GM12875 (cell line): ENCODE results near the gene UROC1.

Source experiments
- H3K4me3 ChIP-seq: one replicate; pipeline ENCODE4 v1.5.1; 2011; ENCODE audit warnings: low read depth, low read length, control low read depth
- TF ChIP-seq, protein P1 (sequence below): IDR thresholded peaks from 2 replicates; pipeline ENCODE4 v1.5.1; 2011; ENCODE audit warnings: low read depth, mild to moderate bottlenecking, control low read depth, inconsistent platforms, low read length, moderate library complexity, borderline replicate concordance; ENCODE audit not compliant: insufficient read depth

The UROC1 gene

GRCh38 chr3:126483321-126483761 lies 34.2 kb downstream of the UROC1 start:
- no peak overlapping the region for H3K4me3 ChIP-seq
- TF ChIP-seq, protein P1, sequence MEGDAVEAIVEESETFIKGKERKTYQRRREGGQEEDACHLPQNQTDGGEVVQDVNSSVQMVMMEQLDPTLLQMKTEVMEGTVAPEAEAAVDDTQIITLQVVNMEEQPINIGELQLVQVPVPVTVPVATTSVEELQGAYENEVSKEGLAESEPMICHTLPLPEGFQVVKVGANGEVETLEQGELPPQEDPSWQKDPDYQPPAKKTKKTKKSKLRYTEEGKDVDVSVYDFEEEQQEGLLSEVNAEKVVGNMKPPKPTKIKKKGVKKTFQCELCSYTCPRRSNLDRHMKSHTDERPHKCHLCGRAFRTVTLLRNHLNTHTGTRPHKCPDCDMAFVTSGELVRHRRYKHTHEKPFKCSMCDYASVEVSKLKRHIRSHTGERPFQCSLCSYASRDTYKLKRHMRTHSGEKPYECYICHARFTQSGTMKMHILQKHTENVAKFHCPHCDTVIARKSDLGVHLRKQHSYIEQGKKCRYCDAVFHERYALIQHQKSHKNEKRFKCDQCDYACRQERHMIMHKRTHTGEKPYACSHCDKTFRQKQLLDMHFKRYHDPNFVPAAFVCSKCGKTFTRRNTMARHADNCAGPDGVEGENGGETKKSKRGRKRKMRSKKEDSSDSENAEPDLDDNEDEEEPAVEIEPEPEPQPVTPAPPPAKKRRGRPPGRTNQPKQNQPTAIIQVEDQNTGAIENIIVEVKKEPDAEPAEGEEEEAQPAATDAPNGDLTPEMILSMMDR: no peak

- no peak overlapping the region for H3K4me3 ChIP-seq
- TF ChIP-seq, protein P1: no peak
Measured at GRCh38 chr3:126482503-126483255, 34.9 kb downstream of the UROC1 start.

- TF ChIP-seq, protein P1: no peak
- no peak overlapping the region for H3K4me3 ChIP-seq
Measured at GRCh38 chr3:126481808-126482502, 35.6 kb downstream of the UROC1 start.

- TF ChIP-seq, protein P1: no peak
- no peak overlapping the region for H3K4me3 ChIP-seq
Measured at GRCh38 chr3:126480861-126481260, 36.7 kb downstream of the UROC1 start.

GRCh38 chr3:126480206-126480605 lies 37.4 kb downstream of the UROC1 start:
- TF ChIP-seq, protein P1: no peak
- H3K4me3 ChIP-seq: no peak overlapping the region

GRCh38 chr3:126479642-126480041 lies 37.9 kb downstream of the UROC1 start:
- TF ChIP-seq, protein P1: no peak
- H3K4me3 ChIP-seq: no peak overlapping the region
